Fibroblast of upper back skin (primary cell): ENCODE data around the gene CDC7.
"Not testable (repeated sequence)": the region's sequence is repeated elsewhere in the genome, so short reads cannot be mapped to it uniquely, and the experiment has no call there.

Experiments used
- DNase-seq: peaks from one replicate; pipeline ENCODE4 v3.0.0-alpha.2; 2013

CDC7 gene

GRCh38 chr1:91500756-91501522, at the start of gene CDC7:
TSS of gene CDC7 (plus strand) at chr1:91500851. CDS start at chr1:91501717, 866 bp downstream.
- DNase-seq, result peak; percentile 93

GRCh38 chr1:91454136-91454535, 46.5 kb upstream of the CDC7 start:
- peak; percentile 37 for DNase-seq

GRCh38 chr1:91455334-91455733, 45.3 kb upstream of the CDC7 start:
- no peak for DNase-seq

- no peak for DNase-seq
These were observed 44.8 kb upstream of the CDC7 start for GRCh38 chr1:91455896-91456295.

GRCh38 chr1:91465350-91465749, 35.3 kb upstream of the CDC7 start:
- DNase-seq, result not testable (repeated sequence)

GRCh38 chr1:91476533-91477217, 24.0 kb upstream of the CDC7 start:
- no peak for DNase-seq

GRCh38 chr1:91487469-91487868, 13.2 kb upstream of the CDC7 start:
- no peak for DNase-seq

GRCh38 chr1:91490501-91490900, 10.2 kb upstream of the CDC7 start:
- no peak for DNase-seq

- DNase-seq, result no peak
These were observed 2.6 kb upstream of the CDC7 start for GRCh38 chr1:91498035-91498434.

GRCh38 chr1:91498498-91499245, 2.0 kb upstream of the CDC7 start:
- no peak for DNase-seq

- no peak for DNase-seq
These were observed 1.3 kb upstream of the CDC7 start for GRCh38 chr1:91499346-91499745.

- no peak for DNase-seq
These were observed 521 bp upstream of the CDC7 start for GRCh38 chr1:91499904-91500755.

- DNase-seq, result no peak
These were observed 836 bp downstream of the CDC7 start for GRCh38 chr1:91501523-91501851.

GRCh38 chr1:91501971-91502671, 1.5 kb downstream of the CDC7 start:
- no peak for DNase-seq

GRCh38 chr1:91502672-91503184, 2.1 kb downstream of the CDC7 start:
- DNase-seq, result peak; percentile 50

- DNase-seq, result no peak
These were observed 2.8 kb downstream of the CDC7 start for GRCh38 chr1:91503332-91503900.

GRCh38 chr1:91503975-91504530, 3.4 kb downstream of the CDC7 start:
- DNase-seq, result no peak

GRCh38 chr1:91505086-91505485, 4.4 kb downstream of the CDC7 start:
- no peak for DNase-seq

- DNase-seq, result no peak
These were observed 5.4 kb downstream of the CDC7 start for GRCh38 chr1:91506071-91506470.

- no peak for DNase-seq
These were observed 6.7 kb downstream of the CDC7 start for GRCh38 chr1:91507328-91507727.

GRCh38 chr1:91510754-91511153, 10.1 kb downstream of the CDC7 start:
- DNase-seq, result no peak
